GM21786 (cell line): Measurements from ENCODE around the gene WASF1.
"Not testable (repeated sequence)": the region's sequence is repeated elsewhere in the genome, so short reads cannot be mapped to it uniquely, and the experiment has no call there.

Experiments used
- ATAC-seq: cut with Tn5 transposase; IDR thresholded peaks from one replicate; pipeline ENCODE4 v1.9.1; 2021; ENCODE audit not compliant: unreplicated experiment

WASF1 gene

DNA sequence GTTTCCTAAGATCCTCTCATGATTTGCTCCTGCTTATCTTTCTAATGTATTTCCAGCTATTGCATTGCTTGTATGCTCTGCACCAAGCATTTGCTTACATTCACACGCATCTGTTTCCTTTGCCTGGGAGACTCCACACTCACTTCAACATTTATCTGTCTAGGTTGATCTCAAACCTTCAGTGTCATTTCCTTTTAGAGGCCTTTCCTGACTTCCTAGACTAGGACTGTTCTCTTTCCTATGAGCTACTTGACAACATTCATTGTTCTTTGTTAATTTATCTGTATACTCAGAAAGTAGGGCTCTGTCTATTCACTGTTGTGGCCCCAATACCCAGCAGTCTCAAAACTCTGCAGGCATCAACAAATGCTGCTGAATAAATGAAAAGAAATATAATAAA is 84.4 kb downstream of the WASF1 start:
- ATAC-seq: no peak

DNA sequence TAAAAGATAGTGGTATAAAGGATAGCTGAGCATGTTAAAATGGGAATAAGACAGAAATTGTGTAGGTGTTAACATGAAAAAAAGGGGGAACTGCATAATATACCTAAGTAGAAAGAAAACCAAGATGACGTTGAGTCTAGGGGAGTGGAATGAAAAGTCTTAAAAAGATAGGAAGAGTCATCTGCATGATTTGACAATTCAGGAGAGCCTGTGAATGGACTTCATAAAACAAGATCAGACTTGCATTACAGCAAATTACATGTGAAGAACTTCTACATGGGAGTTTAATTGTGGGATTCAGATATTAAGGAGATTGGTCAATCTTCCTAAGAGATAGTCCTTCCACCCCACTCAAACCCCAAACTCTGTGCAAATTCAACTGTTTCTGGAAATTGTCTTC is 85.5 kb downstream of the WASF1 start:
- ATAC-seq: no peak

DNA sequence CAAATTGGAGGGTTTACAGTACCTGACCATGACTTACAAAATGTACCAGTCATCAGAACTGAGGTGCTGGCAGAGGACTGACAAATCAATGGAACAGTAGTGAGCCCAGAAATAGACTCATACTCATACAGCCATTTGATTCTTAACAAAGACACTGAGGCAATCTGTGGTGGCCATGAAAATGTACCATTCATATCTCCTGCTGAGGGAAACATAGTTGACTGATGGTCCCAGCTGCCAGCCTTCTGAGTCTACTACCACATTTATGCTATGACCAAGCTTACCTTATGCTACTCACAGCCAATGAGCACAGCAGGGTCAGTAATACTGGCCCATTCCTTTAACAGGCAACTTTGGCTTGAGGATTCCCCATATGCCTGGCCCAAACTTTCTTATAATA is 88.6 kb downstream of the WASF1 start:
- no peak for ATAC-seq

DNA sequence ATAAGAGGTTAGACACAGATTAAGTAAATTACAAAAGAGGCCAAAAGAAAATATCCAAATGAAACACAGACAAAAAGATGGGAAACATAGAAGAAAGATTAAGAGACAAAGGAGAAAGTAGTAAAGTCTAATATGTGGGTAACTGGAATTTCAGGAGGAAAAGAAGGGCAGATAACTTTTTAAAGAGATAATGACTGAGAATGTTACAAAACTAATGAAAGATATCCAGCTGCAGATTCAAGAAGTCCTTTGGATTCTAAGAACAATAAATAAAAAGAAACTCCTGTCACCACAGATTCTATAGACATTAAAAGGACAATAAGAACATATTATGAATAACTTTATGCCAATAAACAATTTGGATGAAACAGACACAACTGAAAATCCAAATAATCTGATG is 90.1 kb downstream of the WASF1 start:
- no peak for ATAC-seq

DNA sequence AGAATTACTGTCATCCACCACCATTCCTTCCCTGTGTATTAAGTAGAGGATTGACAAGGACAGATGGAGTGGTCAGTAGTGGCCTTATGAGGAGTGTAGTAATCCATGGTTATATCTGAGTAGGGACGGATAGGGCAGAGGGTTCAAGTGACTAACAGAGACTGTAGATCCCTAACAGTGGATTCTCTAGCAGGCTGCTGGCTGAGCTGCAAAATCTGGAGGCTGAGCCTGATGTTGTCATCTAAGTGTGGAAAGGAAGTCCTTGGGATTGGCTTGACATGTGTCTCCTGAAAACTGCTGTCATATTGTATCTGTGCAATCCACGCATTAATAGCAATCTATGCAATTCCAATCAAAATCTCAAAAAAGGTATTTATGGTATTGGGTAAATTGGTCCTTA is 94.2 kb downstream of the WASF1 start:
- ATAC-seq: no peak

DNA sequence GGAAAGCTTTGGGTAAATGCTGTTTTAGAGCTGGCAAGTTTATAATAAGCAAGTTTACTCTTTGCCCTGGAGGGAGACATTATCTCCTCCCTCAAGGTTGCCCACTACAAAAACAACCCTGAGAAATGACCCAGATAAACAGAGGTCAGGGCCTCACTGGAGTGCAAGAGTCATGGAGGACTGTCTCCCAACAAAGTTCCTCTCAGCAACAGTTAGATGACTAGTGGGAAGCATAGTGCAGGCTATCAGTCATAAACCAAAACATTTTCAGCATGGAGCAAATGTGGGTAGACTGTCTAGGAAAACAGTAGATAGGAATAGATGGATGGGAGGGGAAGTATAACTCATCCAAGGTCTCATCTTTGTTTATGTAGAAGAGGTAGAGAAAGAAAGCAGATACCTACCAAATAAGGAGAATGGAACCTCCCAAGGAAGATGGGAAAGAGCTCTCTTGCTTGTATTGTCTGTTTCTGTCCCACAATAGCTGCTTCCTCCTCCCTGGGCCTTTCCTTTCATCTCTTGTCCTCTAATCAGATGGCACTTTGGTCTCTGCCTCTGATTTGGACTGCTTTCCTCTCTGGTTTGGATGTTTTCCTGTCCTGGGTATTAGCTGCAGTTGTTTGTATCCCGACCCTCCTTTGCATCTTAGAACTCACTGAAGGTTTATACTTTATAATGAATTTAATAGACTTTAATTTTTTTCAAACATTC is 95.4 kb downstream of the WASF1 start:
- no peak for ATAC-seq

DNA sequence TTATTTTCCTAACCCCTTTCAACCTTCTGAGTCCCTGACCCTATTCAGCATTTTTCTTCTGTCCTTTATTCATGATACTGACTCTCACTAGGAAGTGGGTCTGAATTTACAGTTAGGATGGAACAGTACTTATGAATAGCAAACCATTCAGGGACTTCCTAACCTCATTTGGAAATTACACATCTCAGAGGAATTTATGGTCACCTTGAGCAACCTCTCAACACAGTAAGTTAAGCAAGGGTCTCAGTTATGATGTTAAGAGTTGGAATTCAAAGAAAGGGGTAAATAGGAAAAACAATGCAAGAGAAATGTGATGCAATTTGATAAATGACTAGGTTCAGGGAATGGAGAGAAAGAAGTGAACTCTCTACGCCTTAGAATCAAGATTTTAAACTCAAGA is 104.1 kb downstream of the WASF1 start:
- no peak for ATAC-seq

DNA sequence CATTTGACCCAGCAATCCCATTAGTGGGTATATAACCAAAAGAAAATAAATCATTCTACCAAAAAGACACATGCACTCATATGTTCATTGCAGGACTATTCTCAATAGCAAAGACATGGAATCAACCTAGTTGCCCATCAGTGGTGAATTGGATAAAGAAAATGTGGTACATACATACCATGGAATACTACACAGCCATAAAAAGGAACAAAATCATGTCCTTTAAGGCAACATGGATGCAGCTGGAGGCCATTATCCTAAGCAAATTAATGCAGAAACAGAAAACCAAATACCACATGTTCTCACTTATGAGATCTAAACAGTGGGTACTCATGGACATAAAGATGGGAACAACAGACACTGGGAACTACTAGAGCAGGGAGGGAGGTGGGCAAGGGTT is 106.0 kb downstream of the WASF1 start:
- not testable (repeated sequence) for ATAC-seq

DNA sequence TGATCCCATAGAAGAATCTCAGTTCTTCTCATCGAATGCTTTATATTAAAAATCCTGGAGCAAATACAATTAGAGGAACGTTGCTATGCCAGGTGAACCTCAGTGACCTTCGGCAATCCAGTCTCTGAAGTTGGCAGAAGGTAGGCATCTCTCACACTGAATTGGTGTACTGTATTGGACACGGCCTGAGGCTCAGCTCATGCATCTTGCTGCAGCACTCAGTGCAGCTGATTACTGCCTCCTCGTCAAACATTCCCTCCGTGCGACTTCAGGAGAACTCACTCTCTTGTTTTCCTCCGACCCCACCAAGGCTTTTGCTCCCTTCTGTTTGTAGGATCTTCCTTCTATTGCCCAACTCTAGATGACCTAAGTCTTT is 110.9 kb downstream of the WASF1 start:
- no peak for ATAC-seq

DNA sequence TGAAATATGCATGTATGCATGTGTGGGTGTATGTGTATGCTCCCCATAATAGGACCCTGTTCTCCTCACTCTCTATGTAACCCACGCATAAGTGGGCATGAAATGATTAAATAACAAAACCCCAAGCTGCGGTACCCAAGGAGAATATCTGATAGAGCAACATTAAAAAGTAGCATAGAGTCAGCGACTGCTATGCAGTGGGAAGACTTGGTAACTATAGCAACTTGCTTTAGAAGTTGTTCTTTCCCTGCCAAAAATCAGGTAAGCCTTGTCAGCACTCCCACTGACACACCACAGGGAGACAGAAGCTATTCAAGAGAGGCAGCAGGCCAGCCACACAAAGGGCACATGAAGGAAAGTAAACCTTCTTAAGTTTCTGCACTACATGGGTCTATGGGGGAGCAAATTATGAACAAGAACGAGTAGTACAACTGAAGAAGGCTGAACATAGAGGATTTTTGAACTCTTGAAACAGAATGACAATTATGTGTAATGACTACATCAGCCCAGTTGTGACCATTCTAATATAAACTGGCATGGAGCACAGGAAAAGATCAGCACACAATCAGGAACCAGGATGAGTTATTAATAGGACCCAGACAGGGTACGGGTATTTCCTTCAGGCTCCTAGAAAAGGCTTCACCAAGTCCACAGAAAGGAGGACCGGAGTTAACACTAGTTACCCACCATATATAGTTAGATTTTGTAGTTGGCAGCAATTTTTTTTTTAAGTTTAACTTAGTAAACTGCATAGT is 111.5 kb downstream of the WASF1 start:
- no peak for ATAC-seq

DNA sequence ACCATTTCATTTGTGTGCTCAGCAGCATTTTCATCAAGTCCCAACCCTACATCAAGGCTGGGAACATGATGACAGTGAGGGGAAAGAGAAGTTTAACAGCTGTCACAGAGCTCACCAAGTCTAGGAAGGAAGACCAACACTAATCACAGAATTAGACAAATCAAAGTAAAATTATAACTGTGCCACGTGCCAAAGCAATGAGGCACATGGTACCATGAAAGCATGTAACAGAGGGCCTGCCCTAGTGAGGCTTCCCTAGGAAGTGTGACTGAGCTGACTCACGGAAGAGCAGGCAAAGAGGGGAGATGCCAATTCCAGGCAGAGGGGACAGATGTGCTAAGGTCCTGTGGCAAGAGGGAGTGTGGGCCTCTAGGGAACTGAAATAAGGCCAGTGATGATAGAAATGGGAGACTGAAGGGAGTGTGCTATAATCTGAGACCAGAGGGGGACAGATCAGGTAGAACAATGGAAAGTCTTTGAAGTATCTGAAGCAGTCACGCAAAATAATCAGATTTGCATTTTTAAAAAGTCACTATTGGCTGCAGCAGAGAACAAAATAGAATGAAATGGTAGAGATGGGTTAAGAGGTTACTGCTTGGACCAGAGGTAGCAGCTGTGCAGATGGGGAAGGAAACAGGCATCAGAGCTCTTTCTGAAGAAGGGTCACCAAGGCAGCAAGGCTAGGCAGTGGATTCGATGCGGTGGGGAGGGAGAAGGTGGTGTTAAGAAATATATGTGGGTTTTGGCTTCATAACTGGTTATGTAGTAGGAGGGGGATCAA is 114.5 kb downstream of the WASF1 start:
- no peak for ATAC-seq

DNA sequence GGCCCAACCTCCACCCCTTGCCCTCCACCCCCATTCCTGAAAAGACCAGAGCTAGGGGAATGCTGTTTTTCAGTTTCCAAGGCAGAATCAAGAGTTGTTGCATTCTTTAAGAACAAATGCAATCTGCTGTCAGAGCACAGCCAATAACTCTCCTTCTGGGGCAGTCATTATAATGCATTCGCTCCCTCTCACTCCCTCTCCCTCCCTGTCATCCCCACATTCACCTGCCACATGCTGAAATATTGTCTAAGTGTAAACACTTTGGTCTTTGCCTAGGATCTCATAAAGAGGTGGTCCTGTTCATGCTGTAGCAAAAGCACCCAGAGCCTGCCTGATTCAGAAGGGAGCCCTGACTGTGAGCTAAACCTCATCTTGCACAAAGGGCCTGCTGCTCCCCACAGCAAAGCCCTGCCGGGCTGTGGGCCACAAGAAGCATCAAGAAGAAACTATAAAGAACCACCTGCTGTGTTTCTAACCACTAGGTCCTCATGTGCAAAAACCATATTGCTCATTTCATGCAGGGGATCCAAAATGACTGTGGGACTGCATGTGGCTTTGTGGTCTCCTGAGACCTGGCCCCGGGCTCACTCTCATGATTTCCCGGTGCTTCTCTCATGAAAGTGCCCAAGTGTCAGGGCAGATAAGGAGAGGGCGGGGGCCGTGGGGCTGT is 115.7 kb downstream of the WASF1 start:
- no peak for ATAC-seq

DNA sequence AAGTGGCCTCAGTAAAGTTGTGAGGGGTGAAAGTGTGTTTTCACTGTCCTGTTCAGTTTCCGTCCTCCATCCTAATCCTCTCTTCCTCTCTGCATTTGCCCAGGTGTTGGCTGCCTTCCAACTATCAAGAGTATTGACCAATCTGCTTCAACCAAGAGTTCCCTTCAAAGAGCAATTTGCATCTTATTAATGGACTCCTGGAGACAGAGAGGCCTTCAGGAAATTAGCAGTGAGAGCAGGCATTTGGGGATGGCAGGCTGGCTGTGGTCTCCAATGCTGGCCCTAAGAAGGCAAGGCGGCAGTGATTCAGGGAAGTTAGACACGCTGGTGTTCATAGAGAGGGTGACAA is 124.1 kb downstream of the WASF1 start:
- no peak for ATAC-seq

DNA sequence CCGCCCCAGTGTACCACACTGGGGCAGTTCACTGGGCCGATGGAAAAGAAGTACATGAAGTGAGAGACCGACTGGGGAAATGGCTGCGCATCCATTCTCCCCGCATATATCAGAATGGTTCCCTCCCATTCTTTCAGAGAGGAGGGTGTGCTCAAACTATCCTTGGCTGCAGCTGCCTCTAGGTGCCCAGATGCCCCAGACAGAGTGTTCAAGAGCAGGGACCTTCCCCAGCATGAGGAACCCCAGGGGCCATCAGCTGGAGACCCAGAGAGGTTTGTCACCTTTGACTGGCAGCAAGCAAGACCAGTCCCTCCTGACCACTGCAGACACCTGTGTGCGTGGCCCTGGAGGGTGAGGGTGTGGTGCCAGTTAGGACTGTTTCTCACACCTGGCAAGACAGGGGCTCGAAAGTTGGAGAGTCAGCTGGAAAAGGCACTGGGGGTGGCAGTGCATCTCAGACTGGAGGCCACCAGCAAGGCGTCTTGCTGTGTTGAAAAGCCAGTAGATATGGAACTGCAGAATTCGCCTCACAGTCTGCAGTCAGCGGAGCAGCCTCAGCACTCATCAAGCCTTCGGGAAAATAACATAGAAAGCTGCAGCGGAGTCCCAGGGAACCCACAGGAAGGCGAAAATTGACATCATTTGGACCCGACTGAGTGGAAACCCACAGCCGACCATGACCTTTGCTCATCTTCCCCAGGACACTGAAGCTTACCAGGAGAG is 124.6 kb downstream of the WASF1 start:
- no peak for ATAC-seq

DNA sequence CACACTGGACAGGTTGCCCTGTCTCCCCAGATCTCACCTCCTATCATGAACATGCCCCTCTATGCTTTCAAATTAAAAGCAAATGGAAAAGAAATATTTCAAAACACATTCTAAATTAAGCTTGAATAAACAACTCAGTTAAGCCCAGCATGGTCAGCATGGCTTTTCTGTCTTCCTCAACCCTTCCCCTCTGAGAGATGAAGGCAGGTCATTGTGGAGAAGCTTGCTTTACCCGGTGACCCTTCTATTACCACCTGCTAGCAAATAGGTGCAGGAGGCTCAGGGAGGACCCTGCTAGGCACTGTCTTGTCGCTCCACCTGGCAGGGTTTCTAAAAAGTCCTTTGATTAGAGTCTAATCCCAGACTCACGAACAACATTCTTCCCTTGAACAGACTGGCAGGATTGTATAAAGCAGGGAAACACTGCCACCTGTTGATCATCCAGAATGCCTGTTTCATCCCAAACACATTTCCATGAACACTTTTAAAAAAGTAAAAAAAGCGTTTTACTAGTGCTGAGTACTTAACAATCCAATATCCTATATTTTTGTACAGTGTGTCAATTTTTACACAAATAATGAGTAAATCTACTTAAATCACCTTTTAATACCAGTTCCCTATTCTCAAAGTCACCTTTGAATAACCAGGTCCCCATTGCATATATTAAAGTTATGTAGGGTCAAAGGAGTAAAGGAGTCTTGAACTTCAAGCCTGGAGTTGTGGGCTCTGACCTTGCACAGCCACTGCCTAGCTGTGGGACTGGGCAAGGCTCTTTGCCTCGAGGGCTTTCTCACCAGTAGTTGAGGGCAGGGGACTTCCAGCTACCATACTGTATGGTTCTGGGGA is 125.9 kb downstream of the WASF1 start:
- ATAC-seq: no peak

DNA sequence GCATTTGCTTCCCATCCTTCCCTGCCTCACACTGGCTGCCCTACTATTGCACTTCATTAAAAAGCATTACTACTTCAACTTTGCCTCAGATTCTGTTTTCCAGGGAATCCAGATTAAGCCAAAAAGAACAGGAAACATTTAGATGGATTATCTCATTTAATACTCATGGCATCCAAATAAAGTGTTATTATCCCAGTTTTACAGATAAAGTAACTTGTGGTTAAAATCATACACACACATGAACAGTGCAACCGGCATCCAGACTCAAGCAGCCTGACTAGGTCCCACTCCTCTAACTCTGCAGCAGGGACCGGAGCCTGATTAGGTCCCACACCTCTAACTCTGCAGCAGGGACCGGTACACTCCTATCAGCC is 129.0 kb downstream of the WASF1 start:
- no peak for ATAC-seq
